ENCODE data around the gene UFSP1.

DNA sequence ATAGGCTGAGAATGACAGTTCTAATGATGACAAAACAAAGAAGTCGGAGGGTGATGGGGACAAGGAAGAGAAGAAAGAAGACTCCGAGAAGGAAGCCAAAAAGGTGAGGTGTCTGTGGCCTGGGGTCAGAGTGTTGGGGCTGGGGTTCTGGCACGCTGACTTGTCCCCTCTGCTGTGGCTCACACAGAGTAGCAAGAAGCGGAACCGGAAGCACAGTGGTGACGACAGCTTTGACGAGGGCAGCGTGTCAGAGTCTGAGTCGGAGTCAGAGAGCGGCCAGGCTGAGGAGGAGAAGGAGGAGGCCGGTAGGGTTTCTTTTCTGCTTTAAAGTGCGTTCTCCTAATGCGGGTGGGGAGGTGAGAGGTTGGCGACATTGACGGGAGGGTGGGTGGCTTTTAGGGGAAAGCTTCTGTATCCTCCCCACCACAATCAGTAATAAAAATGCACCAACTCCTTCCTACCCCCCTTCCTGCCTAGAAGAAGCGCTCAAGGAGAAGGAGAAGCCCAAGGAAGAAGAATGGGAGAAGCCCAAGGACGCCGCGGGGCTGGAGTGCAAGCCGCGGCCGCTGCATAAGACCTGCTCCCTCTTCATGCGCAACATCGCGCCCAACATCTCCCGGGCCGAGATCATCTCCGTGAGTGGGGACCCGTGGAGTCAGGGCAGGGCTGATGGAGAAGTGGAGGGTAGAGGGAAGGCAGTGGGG, 4.6 kb downstream of the UFSP1 start:
- no peak for TF ChIP-seq EZH2 (IDR thresholded peaks at IDR 0.05; ENCODE audit: borderline replicate concordance, low read depth, low read length, severe bottlenecking)
- TF ChIP-seq, protein P1, sequence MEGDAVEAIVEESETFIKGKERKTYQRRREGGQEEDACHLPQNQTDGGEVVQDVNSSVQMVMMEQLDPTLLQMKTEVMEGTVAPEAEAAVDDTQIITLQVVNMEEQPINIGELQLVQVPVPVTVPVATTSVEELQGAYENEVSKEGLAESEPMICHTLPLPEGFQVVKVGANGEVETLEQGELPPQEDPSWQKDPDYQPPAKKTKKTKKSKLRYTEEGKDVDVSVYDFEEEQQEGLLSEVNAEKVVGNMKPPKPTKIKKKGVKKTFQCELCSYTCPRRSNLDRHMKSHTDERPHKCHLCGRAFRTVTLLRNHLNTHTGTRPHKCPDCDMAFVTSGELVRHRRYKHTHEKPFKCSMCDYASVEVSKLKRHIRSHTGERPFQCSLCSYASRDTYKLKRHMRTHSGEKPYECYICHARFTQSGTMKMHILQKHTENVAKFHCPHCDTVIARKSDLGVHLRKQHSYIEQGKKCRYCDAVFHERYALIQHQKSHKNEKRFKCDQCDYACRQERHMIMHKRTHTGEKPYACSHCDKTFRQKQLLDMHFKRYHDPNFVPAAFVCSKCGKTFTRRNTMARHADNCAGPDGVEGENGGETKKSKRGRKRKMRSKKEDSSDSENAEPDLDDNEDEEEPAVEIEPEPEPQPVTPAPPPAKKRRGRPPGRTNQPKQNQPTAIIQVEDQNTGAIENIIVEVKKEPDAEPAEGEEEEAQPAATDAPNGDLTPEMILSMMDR (IDR thresholded peaks at IDR 0.05; ENCODE audit: borderline replicate concordance, extremely low read depth, low read length, poor library complexity, severe bottlenecking) = no peak
